HG03139 (cell line): Measurements from ENCODE around the gene CCDC12.

Experiments
- ATAC-seq: cut with Tn5 transposase; IDR thresholded peaks from one replicate; pipeline ENCODE4 v1.9.1; 2021; ENCODE audit not compliant: unreplicated experiment

CCDC12 gene

GRCh38 chr3:46958467-46959160 lies 17.9 kb downstream of the CCDC12 start:
- ATAC-seq, result no peak

- no peak for ATAC-seq
These were observed 19.3 kb downstream of the CCDC12 start for GRCh38 chr3:46957092-46957820.

GRCh38 chr3:46955801-46956259 lies 20.7 kb downstream of the CCDC12 start:
- ATAC-seq, result no peak

- no peak for ATAC-seq
These were observed 21.4 kb downstream of the CCDC12 start for GRCh38 chr3:46955157-46955556.

- ATAC-seq, result no peak
These were observed 22.4 kb downstream of the CCDC12 start for GRCh38 chr3:46954178-46954577.

- ATAC-seq, result no peak
These were observed 23.1 kb downstream of the CCDC12 start for GRCh38 chr3:46953234-46954010.

GRCh38 chr3:46952813-46953212 lies 23.7 kb downstream of the CCDC12 start:
- no peak for ATAC-seq

- ATAC-seq, result no peak
These were observed 25.8 kb downstream of the CCDC12 start for GRCh38 chr3:46950650-46951241.

- ATAC-seq, result no peak
These were observed 26.4 kb downstream of the CCDC12 start for GRCh38 chr3:46950177-46950576.

- ATAC-seq, result peak; percentile 53
These were observed 27.5 kb downstream of the CCDC12 start for GRCh38 chr3:46948830-46949671.

GRCh38 chr3:46947981-46948791 lies 28.4 kb downstream of the CCDC12 start:
- ATAC-seq, result no peak

GRCh38 chr3:46947546-46947901 lies 29.0 kb downstream of the CCDC12 start:
- no peak for ATAC-seq

- no peak for ATAC-seq
These were observed 29.5 kb downstream of the CCDC12 start for GRCh38 chr3:46946856-46947545.

GRCh38 chr3:46946416-46946815 lies 30.1 kb downstream of the CCDC12 start:
- no peak for ATAC-seq

- no peak for ATAC-seq
These were observed 32.4 kb downstream of the CCDC12 start for GRCh38 chr3:46944191-46944590.

- ATAC-seq, result no peak
These were observed 33.0 kb downstream of the CCDC12 start for GRCh38 chr3:46943237-46944187.

GRCh38 chr3:46942481-46943236 lies 33.9 kb downstream of the CCDC12 start:
- no peak for ATAC-seq
